K562 (cell line): ENCODE results near the gene GATA6. TPM values are rescaled to one million over a fixed set of nuclear protein-coding genes. Genes with fewer than 3 reads are reported as not detected.

Experiments used
- ATAC-seq: fragments of 200-7000 bp; cut with Tn5 transposase; 3 replicates; pipeline ENCODE4 v1.9.1; 2020; ENCODE audit warnings: moderate library complexity
- BruUV-seq: library from RNA; stranded (reverse); fragments of 400-500 nt; replicated peaks from 2 replicates; lab custom pipeline; 2021; lab: Mats Ljungman, UMichigan
- CTCF ChIA-PET: fragments of 300-600 bp; formaldehyde crosslinking; extraction: SDS; loops from one replicate; lab custom pipeline; 2021; ENCODE audit warnings: low intra/inter-chr PET ratio; lab: Yijun Ruan, JAX
- POLR2A ChIA-PET: fragments of 300-600, 350-650 bp; sonication (Branson Sonifier 250); formaldehyde crosslinking; extraction: SDS; loops from one replicate; lab custom pipeline; 2021; ENCODE audit warnings: antibody characterized with exemption, inconsistent platforms; lab: Yijun Ruan, JAX
- DNase-seq, 4 experiments: peaks; one replicate each; pipeline versions ENCODE4 v3.0.0 to v3.0.0-alpha.2; 2011 to 2018; ENCODE audit warnings: low spot score in 3 of 4, mixed read lengths in 3 of 4; ENCODE audit errors: extremely low read depth in 1 of 4
- FAIRE-seq: peaks from 2 replicates; lab custom pipeline; 2011; peaks lifted over from hg19 to GRCh38; lab: Jason Lieb, UNC
- H2AFZ ChIP-seq: 2 replicates; pipeline ENCODE4 v1.6.0; 2011; ENCODE audit warnings: low read depth, low read length, control low read depth, inconsistent platforms
- H3K27ac ChIP-seq: fragments of 200-600 bp; 3 replicates; pipeline ENCODE4 v1.8.0; 2011; ENCODE audit warnings: low read depth, mild to moderate bottlenecking, control low read depth, inconsistent platforms, low read length, moderate library complexity, mixed read lengths; ENCODE audit errors: extremely low read depth
- H3K27me3 ChIP-seq, 2 experiments: fragments of 300-600 bp in 1 of 2; 2 replicates in 1 of 2; 3 replicates in 1 of 2; pipeline versions ENCODE4 v1.6.0 to v1.8.0; 2011; ENCODE audit warnings: inconsistent platforms in 2 of 2, low read length in 2 of 2, mild to moderate bottlenecking in 1 of 2, mixed read lengths in 1 of 2, moderate library complexity in 1 of 2; ENCODE audit not compliant: control insufficient read depth in 2 of 2, insufficient read depth in 2 of 2
- H3K36me3 ChIP-seq: fragments of 300-600 bp; 3 replicates; pipeline ENCODE4 v1.8.0; 2011; ENCODE audit warnings: mild to moderate bottlenecking, low read length, inconsistent platforms; ENCODE audit not compliant: control insufficient read depth, insufficient read depth
- H3K4me1 ChIP-seq, 2 experiments: fragments of 200-600 bp in 1 of 2; replicated peaks in 1 of 2; 2 replicates in 1 of 2; 3 replicates in 1 of 2; pipeline versions ENCODE4 v1.5.1 to v1.8.0; 2011; ENCODE audit warnings: inconsistent platforms in 2 of 2, low read length in 2 of 2, mild to moderate bottlenecking in 1 of 2, mixed read lengths in 1 of 2, moderate library complexity in 1 of 2; ENCODE audit not compliant: control insufficient read depth in 2 of 2, insufficient read depth in 2 of 2
- H3K4me2 ChIP-seq: 2 replicates; pipeline ENCODE4 v1.6.1; 2011; ENCODE audit warnings: low read length, control low read depth, inconsistent platforms, mixed read lengths; ENCODE audit not compliant: insufficient read depth
- H3K4me3 ChIP-seq: fragments of 200-600 bp; sonication (generic), shearing (Covaris generic); 2 replicates; pipeline ENCODE4 v1.5.1; 2016; ENCODE audit warnings: control low read depth, inconsistent platforms
- H3K79me2 ChIP-seq: fragments of 200-600 bp; 3 replicates; pipeline ENCODE4 v1.8.0; 2011; ENCODE audit warnings: low read length, inconsistent platforms; ENCODE audit not compliant: control insufficient read depth, insufficient read depth
- H3K9ac ChIP-seq, 2 experiments: 2 replicates each; pipeline versions ENCODE4 v1.6.0 to v1.6.1; 2011; ENCODE audit warnings: low read depth in 2 of 2, low read length in 2 of 2, control low read depth in 1 of 2, inconsistent platforms in 1 of 2, mild to moderate bottlenecking in 1 of 2, mixed read lengths in 1 of 2; ENCODE audit not compliant: insufficient read depth in 1 of 2
- H3K9me1 ChIP-seq: one replicate; pipeline ENCODE4 v1.6.0; 2011; ENCODE audit warnings: inconsistent platforms, mild to moderate bottlenecking, low read length, moderate library complexity; ENCODE audit not compliant: control insufficient read depth, insufficient read depth
- H3K9me3 ChIP-seq: replicated peaks from 2 replicates; pipeline ENCODE4 v1.5.1; 2011; ENCODE audit warnings: low read depth, low read length, inconsistent platforms; ENCODE audit not compliant: control insufficient read depth, insufficient read depth
- H4K20me1 ChIP-seq: replicated peaks from 2 replicates; pipeline ENCODE4 v1.6.1; 2011; ENCODE audit warnings: low read length, inconsistent platforms, mixed read lengths; ENCODE audit not compliant: control insufficient read depth, insufficient read depth
- CTBP1 ChIP-seq: fragments of 450-650 bp; IDR thresholded peaks from 2 replicates; pipeline ENCODE4 v1.6.1; 2016; ENCODE audit warnings: borderline replicate concordance
- E2F1 ChIP-seq: sonication (generic); formaldehyde crosslinking; IDR thresholded peaks from 2 replicates; pipeline ENCODE4 v1.8.1; 2023; ENCODE audit warnings: mild to moderate bottlenecking, missing genetic modification reagents, moderate library complexity
- NKRF ChIP-seq: fragments of 450-650 bp; IDR thresholded peaks from 2 replicates; pipeline ENCODE4 v1.6.1; 2016; ENCODE audit warnings: borderline replicate concordance
- NR2C1 ChIP-seq, 2 experiments: fragments of 450-650 bp; IDR thresholded peaks; 2 replicates each; pipeline ENCODE4 v1.6.1; 2017; ENCODE audit warnings: mild to moderate bottlenecking in 2 of 2, antibody characterized with exemption in 1 of 2, inconsistent platforms in 1 of 2, missing compliant biosample characterization in 1 of 2, missing genetic modification characterization in 1 of 2
- PBX2 ChIP-seq, 2 experiments: IDR thresholded peaks in 1 of 2; conservative IDR thresholded peaks in 1 of 2; 2 replicates each; pipeline ENCODE4 v1.6.1; 2016; ENCODE audit warnings: low read depth in 2 of 2, mild to moderate bottlenecking in 1 of 2, missing compliant biosample characterization in 1 of 2, missing genetic modification characterization in 1 of 2, moderate library complexity in 1 of 2
- PHTF2 ChIP-seq: fragments of 250-450 bp; sonication (Bioruptor Pico); IDR thresholded peaks from 2 replicates; pipeline ENCODE4 v1.5.0; 2021; ENCODE audit warnings: mild to moderate bottlenecking
- POLR2AphosphoS2 ChIP-seq: IDR thresholded peaks from 2 replicates; pipeline ENCODE4 v1.6.1; 2012; ENCODE audit warnings: low read length, improper control_type of control experiment
- POLR3G ChIP-seq: IDR thresholded peaks from 2 replicates; pipeline ENCODE4 v1.6.1; 2011; ENCODE audit not compliant: insufficient read length, insufficient replicate concordance; ENCODE audit errors: extremely low read depth
- RBFOX2 ChIP-seq: fragments of 200-400 bp; formaldehyde crosslinking; IDR thresholded peaks from 2 replicates; pipeline ENCODE4 v1.6.1; 2017; ENCODE audit warnings: low read depth, mild to moderate bottlenecking, low read length, moderate library complexity
- RNF2 ChIP-seq: sonication (generic); IDR thresholded peaks from 2 replicates; pipeline ENCODE4 v1.6.1; 2016
- SAFB2 ChIP-seq: fragments of 200-400 bp; formaldehyde crosslinking; IDR thresholded peaks from 2 replicates; pipeline ENCODE4 v1.6.1; 2018; ENCODE audit warnings: borderline replicate concordance, low read length, low read depth, moderate library complexity; ENCODE audit not compliant: severe bottlenecking
- YY1 ChIP-seq, 3 experiments: IDR thresholded peaks; 2 replicates each; pipeline ENCODE4 v1.6.1; 2011; ENCODE audit warnings: low read length in 2 of 3, mild to moderate bottlenecking in 2 of 3, moderate library complexity in 2 of 3, borderline replicate concordance in 1 of 3, control low read depth in 1 of 3, low read depth in 1 of 3; ENCODE audit not compliant: insufficient read depth in 3 of 3, insufficient replicate concordance in 2 of 3, control insufficient read depth in 1 of 3, insufficient read length in 1 of 3; ENCODE audit errors: extremely low read depth in 1 of 3
- ZFP30 ChIP-seq: fragments of 250-450 bp; sonication (Bioruptor Pico); IDR thresholded peaks from 2 replicates; pipeline ENCODE4 v1.8.0; 2022; ENCODE audit warnings: moderate library complexity, mild to moderate bottlenecking, inconsistent platforms, borderline replicate concordance
- ZNF232 ChIP-seq: sonication (generic); formaldehyde crosslinking; IDR thresholded peaks from 2 replicates; pipeline ENCODE4 v1.8.0; 2022; ENCODE audit warnings: mild to moderate bottlenecking, missing genetic modification reagents
- WGBS: fragments of 100-300 bp; shearing (Covaris generic); methylation state at CpG from one replicate; pipeline ENCODE4 v1.1.6; 2016; ENCODE audit warnings: low coverage, mixed read lengths; ENCODE audit not compliant: insufficient coverage; ENCODE audit errors: missing lambda C conversion rate; 5-methylcytosine and 5-hydroxymethylcytosine counted together
- in situ Hi-C: fragments of 300-500 bp; cut with MboI; formaldehyde crosslinking; loops from 4 replicates; pipeline ENCODE4 v1.15.0; 2018; ENCODE audit warnings: inconsistent platforms, mixed read lengths
- intact Hi-C: fragments of 100-400 bp; cut with micrococcal nuclease; formaldehyde crosslinking; loops from 2 replicates; pipeline ENCODE4 v1.14.2; 2022
- polyA plus RNA-seq, 8 experiments: library from polyadenylated mRNA; depleted of rRNA in 4 of 8; stranded (reverse) in 5 of 8; unstranded in 3 of 8; fragments of >200 nt; fragmentation: Nextera tagmentation in 2 of 8; fragmentation: Illumina TruSeq in 1 of 8; extraction: Ambion mirVana in 2 of 8; extraction: Trizol in 1 of 8; gene quantifications; 2 replicates each; pipeline versions ENCODE4 v1.2.1 to v1.2.3, GENCODE V29; 2011 to 2014; ENCODE audit warnings: inconsistent platforms in 1 of 8, missing spikeins in 1 of 8
- total RNA-seq, 7 experiments: library from RNA; depleted of rRNA in 6 of 7; stranded (reverse); fragments of >200 nt in 6 of 7; fragmentation: Illumina TruSeq in 2 of 7; extraction: Trizol in 2 of 7; gene quantifications; 2 replicates each; pipeline versions ENCODE4 v1.2.1 to v1.2.3, GENCODE V29; 2011 to 2021; ENCODE audit warnings: low replicate concordance in 1 of 7

GATA6 gene
- total and polyA plus RNA-seq, 9 of the 15 experiments (the other 6 are each of a cell fraction or from before 2014, with no cell fraction given), result 0.01 to 0.24 (median 0.16) TPM; not detected in 5

GRCh38 chr18:22168360-22168921 lies 948 bp upstream of the GATA6 start:
- Histone ChIP-seq H3K27me3 (peaks cover 42 to 63% of the 10 kb centered on the region in 2 experiments), H3K4me2 (peak overlapping the region; percentile 13), H3K27ac (no peak overlapping the region), H3K36me3 (no peaks in the 10 kb centered on the region), H2AFZ (no peak overlapping the region), H3K4me3 (no peak overlapping the region), H3K9ac (no peak overlapping the region), H4K20me1 (peaks cover 5% of the 10 kb centered on the region), H3K4me1 (peaks cover 11 to 34% of the 10 kb centered on the region in 2 experiments), H3K9me3 (no peaks in the 10 kb centered on the region; the same call in 1 of the 2 replicates), H3K9me1 (no peaks in the 10 kb centered on the region), H3K79me2 (no peaks in the 10 kb centered on the region)
- BruUV-seq, result no TSS peak
- CTCF ChIA-PET, result no interaction called here
- WGBS, result 2% methylated on average over 36 of the region's 36 CpGs
- POLR2A ChIA-PET, result interaction anchor here (0.5 kb wide), 1 partner anchor 264 kb away, joined by 3 read pairs; no protein-coding TSS in a partner anchor
- DNase-seq (peak; percentile 56 to 70 (median 60)), FAIRE-seq (peak; percentile 76), ATAC-seq (peak; percentile 67)
- intact Hi-C loops, result loop anchor here (2.0 to 5.0 kb wide), 2 partner anchors 394 to 534 kb away; no protein-coding TSS in a partner anchor
- in situ Hi-C loops, result no loop called here
- TF ChIP-seq POLR2AphosphoS2 (no peak), ZFP30 (CRISPR knock-in tag) (no peak), NKRF (no peak), NR2C1 (IDR thresholded peaks at IDR 0.05) (no peak), NR2C1 (tag; IDR thresholded peaks at IDR 0.05) (0 out of 2 replicates have a peak, but pooled peaks have one; percentile 24), CTBP1 (peak; percentile 25; the same call in 1 of the 2 replicates), RBFOX2 (no peak), YY1 (IDR thresholded peaks at IDR 0.05; ENCODE audit: borderline replicate concordance in 1 of 3, control insufficient read depth in 1 of 3, extremely low read depth in 1 of 3, insufficient read depth in 3 of 3, insufficient read length in 1 of 3, insufficient replicate concordance in 2 of 3, low read depth in 1 of 3, low read length in 2 of 3) (peak in 1 of 3 experiments; percentile 9), POLR3G (no peak), ZNF232 (CRISPR knock-in tag) (no peak), PHTF2 (CRISPR knock-in tag) (no peak), RNF2 (peak; percentile 45; the same call in 1 of the 2 replicates), SAFB2 (no peak), E2F1 (no peak), PBX2 (CRISPR knock-in tag; IDR thresholded peaks at IDR 0.05; ENCODE audit: low read depth) (no peak), PBX2 (tag; conservative IDR thresholded peaks at IDR 0.05; ENCODE audit: low read depth) (peak; percentile 37; the same call in 1 of the 2 replicates)
